DOHH2 (cell line): ENCODE measurements around the gene INTS2.

Experiments
- CTCF ChIP-seq: fragments of 200-600 bp; sonication (generic); IDR thresholded peaks from one replicate; pipeline ENCODE4 v1.5.1; 2014; ENCODE audit warnings: antibody characterized with exemption, mild to moderate bottlenecking, low read depth, low read length; ENCODE audit not compliant: poor library complexity, severe bottlenecking
- EZH2phosphoT487 ChIP-seq: fragments of 200-600 bp; sonication (generic); IDR thresholded peaks from 2 replicates; pipeline ENCODE4 v1.6.1; 2017; ENCODE audit warnings: borderline replicate concordance, mild to moderate bottlenecking, antibody characterized with exemption, low read length, moderate library complexity, mixed read lengths

GRCh38 chr17:61833536-61834193, 94.1 kb downstream of the INTS2 start:
- TF ChIP-seq CTCF (no peak), EZH2phosphoT487 (no peak)
